Stimulated activated naive CD8-positive, alpha-beta T cell treated with anti-CD3 and anti-CD28 coated beads, Interleukin-15, Interleukin-2, amounts not matched to agents 100 ng/mL and 50 ng/mL, for 24 hours (primary cell): ENCODE results near the gene GNAO1.

Experiments
- H3K27ac Mint-ChIP-seq: one replicate; pipeline ENCODE4 v1.8.0; 2021; ENCODE audit warnings: mild to moderate bottlenecking, mixed read lengths
- H3K27me3 Mint-ChIP-seq: one replicate; pipeline ENCODE4 v1.8.0; 2021; ENCODE audit warnings: mixed read lengths
- H3K36me3 Mint-ChIP-seq: one replicate; pipeline ENCODE4 v1.8.0; 2021; ENCODE audit warnings: low read depth, mixed read lengths
- H3K4me1 Mint-ChIP-seq: one replicate; pipeline ENCODE4 v1.8.0; 2021; ENCODE audit warnings: low read depth, mixed read lengths
- H3K4me3 Mint-ChIP-seq: one replicate; pipeline ENCODE4 v1.8.0; 2021; ENCODE audit warnings: mild to moderate bottlenecking, mixed read lengths
- H3K9me3 Mint-ChIP-seq: one replicate; pipeline ENCODE4 v1.8.0; 2021; ENCODE audit warnings: mixed read lengths

Gene GNAO1

DNA sequence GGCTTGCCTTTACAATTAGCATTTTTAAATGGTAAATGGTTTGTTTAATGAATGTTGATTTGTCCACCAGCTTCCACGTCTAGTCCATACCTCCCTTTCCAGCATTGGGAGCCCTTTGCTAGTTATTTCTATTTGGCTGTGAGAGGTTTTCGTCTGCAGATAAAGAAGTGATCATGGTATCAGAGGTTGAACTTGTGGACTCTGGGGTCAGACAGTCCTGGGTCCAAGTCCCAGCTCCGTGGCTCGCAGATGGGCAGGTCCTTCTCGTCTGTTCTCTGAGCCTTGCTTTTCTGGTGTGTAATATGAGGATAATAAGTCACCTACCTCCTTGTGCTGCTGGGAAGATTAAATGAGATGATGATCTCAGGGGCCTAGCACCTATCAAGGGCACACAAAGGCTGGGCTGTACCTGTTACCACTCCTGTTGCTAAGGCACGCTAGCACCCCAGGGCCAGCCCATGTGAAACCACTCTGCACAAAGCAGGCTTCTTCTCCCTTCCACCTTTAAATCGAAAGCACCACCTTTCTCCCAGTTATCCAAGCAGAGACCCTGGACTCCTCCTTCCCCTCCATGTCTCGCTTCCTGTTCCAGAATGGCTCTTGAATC lies 103.9 kb downstream of the GNAO1 start:
- Mint-ChIP-seq H3K27ac (no peak overlapping the region), H3K4me1 (peaks cover 13% of the 10 kb centered on the region), H3K36me3 (no peaks in the 10 kb centered on the region), H3K4me3 (no peak overlapping the region), H3K27me3 (peaks cover 3% of the 10 kb centered on the region), H3K9me3 (no peaks in the 10 kb centered on the region)

DNA sequence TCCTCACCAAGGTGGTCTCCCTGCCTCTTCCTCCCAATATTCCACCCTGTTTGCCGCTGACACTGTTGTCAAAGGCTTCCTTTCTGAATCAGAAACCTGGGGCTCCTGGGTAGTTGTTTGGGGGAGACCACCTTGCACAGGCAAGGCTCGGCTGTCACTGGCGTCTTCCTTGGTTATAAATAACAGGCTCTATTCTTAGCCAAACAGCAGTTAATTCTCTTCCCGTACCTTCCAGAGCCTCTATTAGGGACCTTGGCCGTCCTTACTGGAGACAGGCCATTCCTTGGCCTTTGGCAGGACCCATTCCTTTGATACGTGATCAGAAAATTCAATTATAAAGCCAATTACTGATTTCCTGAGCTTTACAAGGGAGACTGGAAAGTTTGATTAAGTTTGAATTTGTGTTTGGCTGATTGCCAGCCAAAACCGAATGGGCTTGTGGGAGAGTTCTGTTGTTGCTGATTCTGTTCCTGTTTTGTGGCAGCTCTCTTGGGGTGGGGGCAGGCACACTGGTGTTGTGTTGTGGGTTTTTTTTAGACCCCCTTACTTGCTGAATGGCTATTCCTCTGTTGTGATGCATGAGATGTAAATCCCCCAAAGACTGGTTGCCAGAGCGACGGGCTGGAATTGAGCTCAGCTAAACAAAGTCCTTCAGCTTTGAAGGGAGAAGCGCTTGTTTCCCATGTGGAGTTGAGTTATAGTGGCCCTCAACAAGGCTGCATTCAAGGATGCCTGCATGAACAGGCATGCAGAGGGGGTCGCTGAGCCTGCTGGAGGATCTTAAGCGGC lies 104.6 kb downstream of the GNAO1 start:
- Mint-ChIP-seq H3K27me3 (peaks cover 3% of the 10 kb centered on the region), H3K36me3 (no peaks in the 10 kb centered on the region), H3K4me1 (peaks cover 11% of the 10 kb centered on the region), H3K9me3 (no peaks in the 10 kb centered on the region), H3K27ac (no peak overlapping the region), H3K4me3 (no peak overlapping the region)

- H3K4me3 Mint-ChIP-seq = no peak overlapping the region
- peaks cover 15% of the 10 kb centered on the region for H3K4me1 Mint-ChIP-seq
- no peak overlapping the region for H3K27ac Mint-ChIP-seq
- H3K9me3 Mint-ChIP-seq = no peaks in the 10 kb centered on the region
- peaks cover 3% of the 10 kb centered on the region for H3K27me3 Mint-ChIP-seq
- H3K36me3 Mint-ChIP-seq = no peaks in the 10 kb centered on the region
These were observed 106.4 kb downstream of the GNAO1 start for GRCh38 chr16:56297684-56298083.

DNA sequence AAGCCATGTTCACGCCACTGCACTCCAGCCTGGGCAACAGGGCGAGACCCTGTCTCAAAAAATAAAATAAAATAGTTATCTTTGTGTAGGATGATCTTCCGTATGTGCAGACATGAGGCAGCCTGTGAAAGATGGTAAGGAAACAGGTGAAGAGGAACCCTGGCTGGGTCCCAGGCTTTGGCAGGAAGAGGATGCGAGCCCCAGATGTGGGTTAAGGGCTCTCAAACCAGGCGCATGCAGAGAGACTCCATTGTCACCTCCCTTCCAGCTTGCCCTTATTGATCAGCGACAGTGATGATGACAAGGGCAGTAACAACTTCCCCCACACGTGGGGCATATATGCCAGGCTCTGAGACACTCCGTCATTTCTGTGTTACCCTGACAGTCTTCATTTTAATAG lies 106.8 kb downstream of the GNAO1 start:
- Mint-ChIP-seq H3K9me3 (no peaks in the 10 kb centered on the region), H3K4me3 (no peak overlapping the region), H3K27ac (no peak overlapping the region), H3K36me3 (no peaks in the 10 kb centered on the region), H3K4me1 (peaks cover 15% of the 10 kb centered on the region), H3K27me3 (peaks cover 3% of the 10 kb centered on the region)

GRCh38 chr16:56298948-56299596 lies 107.8 kb downstream of the GNAO1 start:
- no peaks in the 10 kb centered on the region for H3K36me3 Mint-ChIP-seq
- H3K4me1 Mint-ChIP-seq = peaks cover 15% of the 10 kb centered on the region
- H3K27me3 Mint-ChIP-seq = peaks cover 3% of the 10 kb centered on the region
- H3K27ac Mint-ChIP-seq = peak overlapping the region; percentile 4
- no peaks in the 10 kb centered on the region for H3K9me3 Mint-ChIP-seq
- H3K4me3 Mint-ChIP-seq = no peak overlapping the region

DNA sequence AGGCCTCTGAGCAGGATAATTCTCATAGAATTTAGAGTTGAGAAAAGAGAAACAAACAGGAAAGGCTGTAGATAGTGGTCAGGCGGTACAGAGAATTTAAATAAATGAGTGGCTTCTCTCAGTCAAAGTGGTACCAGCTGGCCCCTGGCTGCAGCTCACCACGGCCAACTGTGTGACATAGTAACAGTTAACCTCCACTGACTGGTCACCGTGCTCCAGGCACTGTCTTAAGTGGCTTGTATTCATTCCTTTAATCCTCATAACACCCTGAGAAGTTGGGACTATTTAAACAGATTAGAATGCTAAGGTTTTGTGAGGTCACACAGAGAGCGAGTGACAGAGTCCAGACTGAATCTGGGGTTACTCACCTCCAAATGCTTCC lies 108.9 kb downstream of the GNAO1 start:
- Mint-ChIP-seq H3K27ac (peak overlapping the region; percentile 4), H3K9me3 (no peaks in the 10 kb centered on the region), H3K27me3 (peaks cover 3% of the 10 kb centered on the region), H3K4me1 (peaks cover 15% of the 10 kb centered on the region), H3K36me3 (no peaks in the 10 kb centered on the region), H3K4me3 (no peak overlapping the region)

DNA sequence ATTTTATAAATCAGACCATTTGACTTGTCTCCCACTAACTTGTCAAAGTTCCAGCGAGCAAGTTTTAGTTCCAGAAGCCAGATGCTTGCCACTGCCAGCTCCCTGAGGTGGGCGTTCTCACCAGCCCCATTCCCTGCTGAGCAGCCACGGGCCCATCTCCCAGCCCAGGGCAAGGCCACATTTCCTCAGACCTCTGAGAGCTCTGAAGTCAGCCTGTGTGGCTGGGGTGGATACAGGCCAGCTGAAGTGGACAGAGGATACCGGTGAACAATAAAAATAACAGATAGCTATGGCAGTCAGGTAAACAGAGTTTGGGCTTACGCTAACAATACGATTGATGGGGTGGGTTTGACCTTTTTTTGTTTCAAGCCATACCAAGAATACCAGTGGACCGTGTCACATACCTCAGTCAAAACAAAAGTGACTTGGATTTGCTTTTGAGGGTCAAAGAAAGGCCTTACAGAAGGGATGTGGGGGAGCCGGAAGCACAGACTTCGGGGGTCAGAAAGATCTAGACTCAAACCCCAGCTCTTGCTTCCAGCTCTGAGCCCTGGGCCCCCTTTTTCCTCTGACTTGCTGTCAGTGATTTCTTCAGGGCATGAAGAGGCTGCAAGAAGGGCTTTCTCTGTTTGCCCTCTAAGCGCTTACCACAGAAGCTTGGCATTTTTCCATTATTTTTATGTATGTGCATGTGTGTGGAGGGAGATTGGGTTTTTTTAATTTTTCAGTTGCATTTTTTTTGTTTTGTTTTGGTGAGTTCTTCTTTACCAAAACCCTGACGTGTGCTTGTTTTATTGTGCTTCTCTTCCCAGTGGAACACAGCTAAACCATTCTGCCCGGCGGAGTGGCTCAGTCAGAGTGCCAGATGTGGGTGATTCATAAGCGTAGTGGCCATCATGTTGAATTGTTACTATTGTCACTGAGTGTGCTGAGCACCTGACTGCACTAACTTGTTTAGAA lies 109.9 kb downstream of the GNAO1 start:
- no peaks in the 10 kb centered on the region for H3K36me3 Mint-ChIP-seq
- H3K9me3 Mint-ChIP-seq = no peaks in the 10 kb centered on the region
- no peak overlapping the region for H3K4me3 Mint-ChIP-seq
- H3K27me3 Mint-ChIP-seq = peaks cover 3% of the 10 kb centered on the region
- no peak overlapping the region for H3K27ac Mint-ChIP-seq
- H3K4me1 Mint-ChIP-seq = peaks cover 15% of the 10 kb centered on the region

GRCh38 chr16:56302506-56302905 lies 111.2 kb downstream of the GNAO1 start:
- peaks cover 4% of the 10 kb centered on the region for H3K27me3 Mint-ChIP-seq
- H3K36me3 Mint-ChIP-seq = no peaks in the 10 kb centered on the region
- H3K27ac Mint-ChIP-seq = no peak overlapping the region
- peaks cover 15% of the 10 kb centered on the region for H3K4me1 Mint-ChIP-seq
- H3K9me3 Mint-ChIP-seq = no peaks in the 10 kb centered on the region
- no peak overlapping the region for H3K4me3 Mint-ChIP-seq

- Mint-ChIP-seq H3K27me3 (peaks cover 5% of the 10 kb centered on the region), H3K4me1 (peaks cover 15% of the 10 kb centered on the region), H3K4me3 (no peak overlapping the region), H3K36me3 (no peaks in the 10 kb centered on the region), H3K9me3 (no peaks in the 10 kb centered on the region), H3K27ac (no peak overlapping the region)
These were observed 111.9 kb downstream of the GNAO1 start for GRCh38 chr16:56303066-56303715.

GRCh38 chr16:56303880-56304279 lies 112.6 kb downstream of the GNAO1 start:
- Mint-ChIP-seq H3K27me3 (peaks cover 4% of the 10 kb centered on the region), H3K36me3 (no peaks in the 10 kb centered on the region), H3K27ac (no peak overlapping the region), H3K4me3 (no peak overlapping the region), H3K4me1 (peaks cover 15% of the 10 kb centered on the region), H3K9me3 (no peaks in the 10 kb centered on the region)

DNA sequence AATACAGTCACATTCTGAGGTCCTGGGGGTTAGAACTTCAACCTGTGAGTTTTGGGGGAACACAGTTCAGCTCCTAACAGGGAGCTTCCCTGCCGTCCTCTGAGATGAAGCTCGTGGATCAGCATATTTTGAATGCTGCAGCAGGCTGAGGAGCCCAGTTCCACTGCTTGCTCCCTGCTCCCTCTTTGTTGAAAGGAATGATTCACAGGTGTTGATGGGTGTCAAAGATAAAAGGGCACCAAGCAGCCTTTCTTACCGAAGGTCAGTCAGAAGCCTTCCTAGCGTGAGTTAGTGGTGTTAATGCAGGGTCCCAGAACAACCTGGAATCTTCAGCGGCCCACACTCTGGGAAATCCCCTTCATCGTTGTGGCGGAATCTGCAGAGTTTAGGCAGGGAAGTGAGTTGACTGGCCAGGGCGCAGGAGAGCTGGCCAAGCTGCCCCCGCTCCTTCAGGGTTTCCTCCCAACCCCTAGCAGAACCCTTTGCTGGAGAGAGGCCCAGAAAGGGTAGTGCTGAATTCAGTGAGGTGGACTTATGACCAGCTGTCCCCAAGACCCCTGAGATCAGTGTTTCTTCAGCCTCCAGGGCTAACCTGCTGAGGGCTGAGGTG lies 114.8 kb downstream of the GNAO1 start:
- Mint-ChIP-seq H3K27me3 (peaks cover 4% of the 10 kb centered on the region), H3K27ac (no peak overlapping the region), H3K4me1 (peaks cover 7% of the 10 kb centered on the region), H3K9me3 (no peaks in the 10 kb centered on the region), H3K4me3 (no peak overlapping the region), H3K36me3 (no peaks in the 10 kb centered on the region)

DNA sequence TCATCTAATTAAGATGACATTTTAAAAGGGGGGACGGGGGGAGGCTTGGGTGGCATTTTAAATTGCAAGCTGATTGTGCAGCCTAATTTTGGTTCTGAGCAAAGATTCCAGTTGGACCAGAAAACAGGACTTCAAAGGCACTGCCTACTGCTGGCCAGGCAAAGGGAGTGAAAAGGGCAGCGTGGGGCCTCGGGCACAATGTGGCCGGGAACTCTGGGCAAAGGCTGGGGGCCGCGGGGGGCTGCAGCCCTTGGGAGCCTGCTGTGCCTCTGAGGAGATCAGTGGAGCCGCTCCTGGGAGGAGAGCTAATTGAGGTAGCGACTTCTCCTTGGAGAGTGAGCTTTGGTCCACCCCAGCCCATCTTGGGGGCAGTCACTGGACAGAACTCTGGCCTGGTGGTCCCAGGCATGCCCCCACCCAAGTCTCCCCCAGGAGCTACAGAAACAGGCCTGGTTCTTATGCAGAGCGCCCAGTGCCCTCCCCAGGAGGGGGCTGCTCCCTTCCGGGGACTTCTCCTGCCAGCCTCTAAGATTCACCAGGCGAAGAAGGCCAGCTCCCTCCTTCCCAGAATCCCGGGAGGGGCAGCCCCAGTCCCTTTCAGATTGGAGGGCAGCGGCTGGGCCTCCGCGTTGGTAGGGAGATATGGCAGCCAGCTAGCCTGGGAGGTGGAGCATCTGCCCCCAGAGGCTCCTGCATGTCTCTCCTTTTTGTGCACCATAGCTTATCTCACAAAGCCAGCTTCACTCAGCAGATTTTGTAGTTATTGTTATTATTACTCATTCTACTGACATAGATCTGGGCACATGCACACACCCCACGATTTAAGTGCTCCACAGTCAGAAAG lies 115.6 kb downstream of the GNAO1 start:
- peaks cover 4% of the 10 kb centered on the region for H3K4me1 Mint-ChIP-seq
- no peaks in the 10 kb centered on the region for H3K36me3 Mint-ChIP-seq
- H3K4me3 Mint-ChIP-seq = no peak overlapping the region
- H3K9me3 Mint-ChIP-seq = no peaks in the 10 kb centered on the region
- peaks cover 4% of the 10 kb centered on the region for H3K27me3 Mint-ChIP-seq
- no peak overlapping the region for H3K27ac Mint-ChIP-seq

DNA sequence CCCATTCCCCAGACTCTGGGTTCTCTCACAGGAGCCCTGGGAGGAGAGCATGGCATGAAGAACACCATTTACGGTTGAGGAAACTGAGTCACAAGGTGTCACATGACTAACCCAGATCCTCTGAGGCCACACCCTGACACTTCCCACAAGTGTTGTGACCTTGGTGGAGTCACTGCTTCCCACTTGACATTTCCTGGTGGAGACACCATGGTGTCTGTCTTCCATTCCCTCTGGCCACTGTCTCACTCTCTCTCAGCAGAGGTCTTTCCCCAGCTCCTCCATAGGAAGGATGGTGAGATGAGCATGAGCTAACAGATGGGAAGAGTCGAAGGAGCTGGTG lies 116.2 kb downstream of the GNAO1 start:
- Mint-ChIP-seq H3K36me3 (no peaks in the 10 kb centered on the region), H3K4me1 (peaks cover 4% of the 10 kb centered on the region), H3K4me3 (no peak overlapping the region), H3K27me3 (peaks cover 4% of the 10 kb centered on the region), H3K9me3 (no peaks in the 10 kb centered on the region), H3K27ac (no peak overlapping the region)
